Activated CD8-positive, alpha-beta memory T cell treated with anti-CD3 and anti-CD28 coated beads for 36 hours (primary cell): ENCODE data around the gene ANO1. TPM values are rescaled to one million over a fixed set of nuclear protein-coding genes. Genes with fewer than 3 reads are reported as not detected.

ENCODE experiments used
- CTCF ChIA-PET: fragments of 350-600 bp; sonication (Branson Sonifier 250); formaldehyde crosslinking; loops from one replicate; lab custom pipeline; 2021; ENCODE audit warnings: antibody characterized with exemption; lab: Charles Lee
- POLR2A ChIA-PET: fragments of 350-600 bp; sonication (Branson Sonifier 250); formaldehyde crosslinking; loops from one replicate; lab custom pipeline; 2021; ENCODE audit warnings: antibody characterized with exemption; lab: Charles Lee
- total RNA-seq, 2 experiments: library from RNA; stranded (reverse); gene quantifications; one replicate each; pipeline ENCODE4 v1.2.3, GENCODE V29; 2021

ANO1 gene
- total RNA-seq, 2 experiments from 2014 or later: not detected

- ChIA-PET CTCF (no interaction called here), POLR2A (no interaction called here)
Measured at GRCh38 chr11:70126494-70126893, 48.4 kb downstream of the ANO1 start.

GRCh38 chr11:70127653-70128434, 49.7 kb downstream of the ANO1 start:
- CTCF ChIA-PET: no interaction called here
- POLR2A ChIA-PET: no interaction called here

- CTCF ChIA-PET: no interaction called here
Measured at GRCh38 chr11:70128435-70128906, 50.4 kb downstream of the ANO1 start.

GRCh38 chr11:70129051-70129592, 51.0 kb downstream of the ANO1 start:
- ChIA-PET POLR2A (no interaction called here), CTCF (no interaction called here)

More at GRCh38 chr11:70128435-70128906, 50.4 kb downstream of the ANO1 start:
- POLR2A ChIA-PET: no interaction called here

GRCh38 chr11:70130636-70131035, 52.5 kb downstream of the ANO1 start:
- CTCF ChIA-PET: no interaction called here
- POLR2A ChIA-PET: no interaction called here

GRCh38 chr11:70131606-70132190, 53.6 kb downstream of the ANO1 start:
- CTCF ChIA-PET: no interaction called here
- POLR2A ChIA-PET: no interaction called here

GRCh38 chr11:70132641-70133040, 54.5 kb downstream of the ANO1 start:
- CTCF ChIA-PET: no interaction called here
- POLR2A ChIA-PET: no interaction called here

GRCh38 chr11:70133771-70134335, 55.7 kb downstream of the ANO1 start:
- ChIA-PET CTCF (no interaction called here), POLR2A (no interaction called here)

GRCh38 chr11:70134490-70134889, 56.4 kb downstream of the ANO1 start:
- ChIA-PET POLR2A (no interaction called here), CTCF (no interaction called here)

- CTCF ChIA-PET: no interaction called here
- POLR2A ChIA-PET: no interaction called here
Measured at GRCh38 chr11:70135142-70135541, 57.0 kb downstream of the ANO1 start.

GRCh38 chr11:70135625-70136059, 57.5 kb downstream of the ANO1 start:
- POLR2A ChIA-PET: no interaction called here
- CTCF ChIA-PET: no interaction called here

- ChIA-PET POLR2A (no interaction called here), CTCF (no interaction called here)
Measured at GRCh38 chr11:70137383-70137782, 59.3 kb downstream of the ANO1 start.

GRCh38 chr11:70138403-70138802, 60.3 kb downstream of the ANO1 start:
- ChIA-PET CTCF (interaction anchor here (0.7 kb wide), 1 partner anchor 1138 kb away, joined by 3 read pairs; no protein-coding TSS in a partner anchor), POLR2A (no interaction called here)

GRCh38 chr11:70139785-70140410, 61.8 kb downstream of the ANO1 start:
- ChIA-PET CTCF (no interaction called here), POLR2A (no interaction called here)

GRCh38 chr11:70140711-70141485, 62.8 kb downstream of the ANO1 start:
- POLR2A ChIA-PET: no interaction called here
- CTCF ChIA-PET: no interaction called here

GRCh38 chr11:70141486-70142220, 63.5 kb downstream of the ANO1 start:
- ChIA-PET CTCF (interaction anchor here (0.6 kb wide), 1 partner anchor 12 kb away, joined by 6 read pairs; no protein-coding TSS in a partner anchor), POLR2A (no interaction called here)

GRCh38 chr11:70142221-70142875, 64.2 kb downstream of the ANO1 start:
- POLR2A ChIA-PET: no interaction called here
- CTCF ChIA-PET: interaction anchor here (0.6 kb wide), 1 partner anchor 12 kb away, joined by 6 read pairs; no protein-coding TSS in a partner anchor

GRCh38 chr11:70144262-70144661, 66.1 kb downstream of the ANO1 start:
- ChIA-PET CTCF (no interaction called here), POLR2A (no interaction called here)
